HG03442 (cell line): ENCODE data around the gene DCAF12.
A peak's percentile ranks its signal among the peaks of the same experiment; 100 is the strongest.

ENCODE experiments used
- ATAC-seq: cut with Tn5 transposase; IDR thresholded peaks from one replicate; pipeline ENCODE4 v1.9.1; 2021; ENCODE audit warnings: mild to moderate bottlenecking, moderate library complexity; ENCODE audit not compliant: unreplicated experiment

DCAF12 gene

DNA sequence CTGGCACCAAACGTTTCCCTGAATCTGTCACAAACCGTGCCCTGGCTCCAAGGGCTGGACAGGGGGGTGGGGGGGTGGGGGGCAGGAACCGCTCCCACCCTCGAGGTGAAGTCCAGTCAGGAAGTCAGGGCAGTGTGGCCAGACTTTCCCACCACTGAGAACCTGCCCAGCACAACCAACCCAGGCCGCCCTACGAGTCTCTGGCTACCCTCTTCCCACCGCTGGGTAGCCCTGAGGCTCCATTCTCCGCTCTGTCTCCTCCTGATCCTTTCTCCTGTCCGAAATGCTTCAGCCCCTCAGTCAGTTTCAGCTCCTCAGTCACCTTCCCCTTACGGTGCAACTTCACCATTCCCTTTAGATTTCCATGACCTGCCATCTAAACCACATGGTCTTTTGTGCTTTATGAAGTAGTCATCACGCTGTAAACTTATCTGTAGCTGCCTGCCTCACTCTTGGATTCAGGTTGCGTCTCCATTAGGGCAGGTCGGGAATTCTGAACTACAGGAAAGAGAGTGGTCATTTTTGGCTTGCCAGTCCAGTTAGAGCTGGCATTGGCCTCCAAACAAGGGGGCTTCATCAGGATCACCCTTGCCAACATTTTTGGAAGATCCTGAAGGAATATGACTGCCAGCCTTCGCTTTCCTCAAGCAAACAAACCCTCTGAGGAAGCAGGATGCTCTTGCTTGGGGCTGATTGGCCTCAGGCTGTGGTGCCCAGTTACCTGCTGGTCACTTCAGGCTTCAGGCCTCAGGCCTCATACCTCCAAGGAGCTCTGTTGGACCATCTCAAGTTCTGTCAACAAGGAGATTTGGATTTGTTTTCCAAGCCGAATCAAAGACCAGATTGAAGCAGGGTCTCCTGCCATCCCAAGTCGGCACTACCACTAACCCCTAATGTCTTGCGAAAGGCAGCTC lies 794 bp upstream of the DCAF12 start:
- no peak for ATAC-seq

DNA sequence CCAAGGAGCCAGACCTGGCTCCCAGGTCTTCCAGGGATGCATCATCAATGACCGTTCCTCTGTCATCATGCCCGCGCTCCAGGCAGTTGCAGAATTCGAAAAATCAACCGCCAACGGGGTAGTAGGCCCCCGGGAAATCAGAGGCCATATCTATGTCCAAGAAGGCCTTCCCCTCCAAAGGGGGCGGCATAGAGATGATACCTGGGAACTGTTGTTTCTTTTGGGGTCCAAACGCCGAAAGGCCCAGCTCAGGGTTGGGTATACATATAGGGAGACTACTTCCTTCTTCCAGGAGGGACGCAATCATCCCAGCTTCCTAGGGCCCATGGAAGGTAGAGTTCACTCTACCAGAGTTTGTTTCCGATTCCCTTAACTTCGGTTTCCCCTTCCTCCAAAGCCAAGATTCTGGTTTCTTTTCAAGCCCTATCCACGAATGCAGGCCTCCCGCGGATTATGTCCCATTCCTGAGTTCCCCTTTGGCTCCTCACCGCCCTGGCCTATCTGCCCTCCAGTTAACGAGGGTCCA lies 754 bp downstream of the DCAF12 start:
- ATAC-seq: no peak

DNA sequence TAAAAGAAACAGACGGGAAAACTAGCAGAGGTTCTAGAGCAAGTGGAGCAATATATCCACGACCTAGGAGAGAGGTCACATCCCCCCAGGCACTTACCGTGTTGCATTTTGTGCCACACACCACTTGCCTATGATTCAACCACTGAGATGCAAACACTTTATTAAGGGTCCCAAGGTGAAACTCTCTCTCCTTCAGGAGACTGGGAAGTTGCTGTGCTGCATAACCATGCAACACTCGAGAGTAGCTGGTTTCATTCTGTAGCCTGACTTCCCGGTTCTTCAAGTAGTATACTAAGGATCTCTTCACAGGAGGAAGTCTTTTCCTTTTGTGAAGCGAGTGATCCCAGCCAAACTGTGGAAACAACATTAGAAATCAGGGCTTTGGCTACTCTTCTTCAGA lies 1.6 kb downstream of the DCAF12 start:
- no peak for ATAC-seq

DNA sequence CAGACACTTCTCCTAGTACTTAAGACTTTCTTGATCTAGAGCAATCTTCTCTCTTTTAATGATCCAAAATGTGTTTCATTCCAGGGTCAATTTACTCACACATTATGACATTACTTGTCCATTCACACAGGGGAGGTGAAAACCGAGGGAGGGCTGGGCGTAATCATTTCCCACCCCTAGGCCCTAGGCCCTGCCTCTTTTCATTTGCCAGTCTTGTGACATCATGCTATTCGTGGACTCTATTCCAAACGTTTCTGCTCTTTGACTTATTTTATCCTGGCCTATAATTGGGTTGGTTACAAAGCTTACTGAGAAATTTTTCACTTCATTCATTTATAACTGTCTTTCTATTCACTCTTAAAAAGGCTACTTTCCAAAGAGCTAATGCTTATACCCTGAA lies 2.4 kb downstream of the DCAF12 start:
- ATAC-seq: no peak

DNA sequence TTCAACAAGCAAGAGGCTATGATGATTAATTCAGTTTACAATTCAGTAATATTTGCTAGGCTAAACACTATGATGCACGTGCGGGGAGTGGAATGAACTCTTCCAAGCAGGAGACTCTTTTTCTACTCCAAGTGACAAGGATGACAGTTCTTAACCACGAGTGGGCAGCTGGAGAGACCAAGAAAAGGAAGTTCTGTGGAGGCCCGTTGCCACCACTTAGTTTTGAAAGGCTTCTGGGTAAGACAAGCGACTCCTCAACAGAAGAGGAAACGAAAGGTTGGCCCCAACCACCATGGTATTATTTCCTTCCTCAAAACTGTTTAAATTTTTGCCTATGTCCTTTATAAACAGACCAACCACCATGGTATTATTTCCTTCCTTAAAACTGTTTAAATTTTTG lies 2.8 kb downstream of the DCAF12 start:
- no peak for ATAC-seq

DNA sequence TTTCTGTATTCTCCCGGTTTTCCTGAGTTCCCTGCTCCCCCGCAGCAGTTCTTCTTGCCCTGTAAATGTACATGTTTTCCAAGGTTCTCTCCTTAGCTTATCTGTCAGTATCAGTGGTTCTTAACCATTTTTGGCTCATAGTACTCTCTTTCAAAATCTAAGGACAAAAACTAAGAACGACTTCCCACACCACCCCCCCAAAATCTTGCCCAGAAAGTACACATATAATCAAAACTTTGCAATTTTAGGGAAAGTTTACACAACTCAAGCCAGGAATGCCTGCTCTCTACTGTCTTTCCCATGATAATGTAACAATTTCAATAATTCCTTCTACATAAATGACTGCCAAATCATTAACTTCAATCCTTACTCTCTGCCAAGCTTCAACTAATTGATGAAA lies 4.5 kb downstream of the DCAF12 start:
- ATAC-seq: no peak

DNA sequence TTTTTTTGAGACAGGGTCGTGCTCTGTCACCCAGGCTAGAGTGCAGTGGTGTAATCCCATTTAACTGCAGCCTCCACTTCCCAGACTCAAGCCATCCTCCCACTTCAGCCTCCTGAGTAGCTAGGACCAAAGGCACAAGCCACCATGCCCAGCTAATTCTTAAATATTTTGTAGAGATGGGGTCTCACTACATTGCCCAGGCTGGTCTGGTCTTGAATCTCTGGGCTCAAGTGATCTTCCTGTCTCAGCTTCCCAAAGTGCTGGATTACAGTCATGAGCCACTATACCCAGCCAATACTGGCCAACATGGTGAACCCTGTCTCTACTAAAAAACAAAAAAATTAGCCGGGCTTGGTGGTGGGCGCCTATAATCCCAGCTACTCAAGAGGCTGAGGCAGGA lies 6.8 kb downstream of the DCAF12 start:
- no peak for ATAC-seq

DNA sequence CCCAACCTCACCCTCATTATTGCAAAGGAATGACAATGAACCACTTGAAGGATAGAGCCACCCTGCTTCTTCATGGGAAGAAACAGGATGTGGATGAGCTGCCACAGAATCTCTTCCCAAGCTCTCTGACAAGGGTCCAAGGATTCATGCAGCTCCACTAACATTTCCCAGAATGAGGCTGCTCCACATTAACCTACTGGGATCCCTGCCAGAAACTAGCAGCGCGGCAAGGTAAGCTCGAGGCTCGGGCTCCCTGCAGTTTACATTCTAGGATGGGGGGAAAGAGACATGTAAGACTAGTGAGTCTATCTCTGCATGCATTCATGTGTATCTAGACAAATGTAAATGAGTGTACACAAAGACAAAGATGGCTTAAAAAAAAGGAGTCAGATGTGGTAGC lies 12.1 kb downstream of the DCAF12 start:
- no peak for ATAC-seq

DNA sequence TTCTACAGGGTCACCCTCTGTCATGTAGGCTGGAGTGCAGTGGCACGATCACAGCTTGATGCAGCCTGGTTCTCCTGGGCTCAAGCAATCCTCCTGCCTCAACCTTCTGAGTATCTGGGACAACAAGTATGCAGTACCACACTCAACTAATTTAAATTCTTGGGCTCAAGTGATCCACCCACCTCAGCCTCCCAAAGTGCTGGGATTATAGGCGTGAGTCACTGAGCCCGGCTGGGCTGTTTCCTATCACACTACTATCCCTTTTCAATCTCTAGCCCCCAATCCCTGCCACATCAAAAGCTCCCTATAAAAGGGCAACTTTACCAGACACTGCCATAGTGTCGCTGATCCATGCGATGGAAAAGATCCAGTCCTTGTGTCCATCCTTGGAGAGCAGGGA lies 20.4 kb downstream of the DCAF12 start:
- no peak for ATAC-seq

DNA sequence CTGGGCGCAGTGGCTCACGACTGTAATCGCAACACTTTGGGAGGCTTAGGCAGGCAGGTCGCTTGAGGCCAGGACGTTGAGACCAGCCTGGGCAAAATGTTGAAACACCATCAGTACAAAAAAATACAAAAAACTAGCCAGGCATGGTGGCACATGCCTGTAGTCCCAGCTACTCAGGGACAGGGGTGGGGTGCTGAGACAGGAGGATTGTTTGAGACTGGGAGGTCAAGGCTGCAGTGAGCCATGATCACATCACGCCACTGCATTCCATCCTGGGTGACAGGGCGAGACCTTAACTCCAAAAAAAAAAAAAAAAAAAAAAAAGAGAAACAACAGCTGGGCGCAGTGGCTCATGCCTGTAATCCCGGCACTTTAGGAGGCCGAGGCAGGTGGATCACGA lies 23.7 kb downstream of the DCAF12 start:
- no peak for ATAC-seq

DNA sequence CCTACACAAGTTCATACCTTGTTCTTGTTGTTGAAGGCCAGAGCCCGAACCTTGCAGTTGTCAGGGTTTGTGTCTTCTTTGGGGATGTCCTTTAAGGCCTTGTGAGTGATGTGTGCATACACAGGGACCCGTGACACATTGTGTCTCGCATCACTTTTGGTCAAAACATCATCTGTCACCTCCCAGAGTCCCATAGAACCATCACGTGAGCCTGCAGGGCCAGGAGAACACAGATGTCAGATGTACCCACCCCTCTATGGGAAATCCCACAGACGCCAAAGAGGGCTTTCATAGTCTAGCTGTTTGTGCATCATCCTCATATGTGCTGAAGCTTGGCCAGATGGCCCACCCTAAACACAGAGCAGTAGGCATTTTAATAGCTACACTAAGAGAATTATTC lies 28.2 kb downstream of the DCAF12 start:
- ATAC-seq: peak; percentile 38

DNA sequence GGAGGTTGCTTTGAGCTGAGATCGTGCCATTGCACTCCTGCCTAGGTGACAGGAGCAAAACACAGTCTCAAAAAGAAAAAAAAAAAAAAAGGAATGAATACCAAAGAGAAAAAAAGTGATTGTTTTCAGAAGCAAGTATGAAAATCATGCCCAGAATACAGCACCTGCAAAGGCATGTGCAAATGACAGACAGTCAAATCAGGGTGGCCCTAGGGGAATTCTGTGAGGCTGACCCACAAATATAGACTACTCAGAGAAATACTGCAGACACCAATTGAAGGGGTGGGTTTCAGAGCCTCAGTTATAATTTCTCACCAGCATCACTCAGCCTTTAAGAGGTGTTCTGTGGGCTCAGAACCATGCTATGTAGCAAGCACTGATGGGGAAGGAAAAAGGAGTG lies 28.6 kb downstream of the DCAF12 start:
- peak; percentile 46 for ATAC-seq

DNA sequence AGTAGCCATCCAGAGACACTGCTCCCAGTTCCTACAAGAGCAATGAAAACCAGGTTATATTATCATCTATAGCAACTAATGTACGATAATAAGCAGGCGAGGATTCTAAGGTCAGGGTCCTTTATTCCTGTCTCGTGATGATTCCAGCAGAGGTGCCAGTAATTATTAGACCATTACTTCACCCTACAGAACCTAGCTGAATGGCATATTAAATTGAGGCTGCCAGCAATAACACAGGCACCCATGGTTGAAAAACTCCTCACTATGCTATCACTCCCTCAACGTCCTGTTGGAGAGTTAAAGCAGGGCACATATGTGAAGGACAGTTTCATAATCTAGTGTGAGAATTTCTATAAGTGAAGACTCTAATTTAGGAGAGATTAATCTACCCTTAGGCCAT lies 29.7 kb downstream of the DCAF12 start:
- no peak for ATAC-seq

DNA sequence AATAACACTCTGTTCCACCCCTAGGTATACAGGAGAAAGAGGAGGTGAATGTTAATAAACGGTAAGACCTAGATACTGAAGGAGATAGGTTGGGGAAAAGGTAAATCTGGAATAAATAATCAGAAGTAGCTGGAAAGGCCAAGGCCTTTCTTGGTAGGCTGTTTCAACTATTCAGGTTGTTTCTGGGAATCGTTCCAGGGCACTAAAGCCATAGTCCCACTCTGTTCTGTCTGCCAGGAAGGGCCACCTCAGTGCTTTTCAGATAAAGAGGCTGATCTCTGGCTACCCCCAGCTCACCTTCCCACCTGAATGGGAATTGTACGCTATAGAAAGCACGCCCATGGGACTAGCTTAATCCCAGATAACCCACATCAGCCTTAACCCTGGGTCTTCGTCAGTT lies 32.9 kb downstream of the DCAF12 start:
- ATAC-seq: no peak

DNA sequence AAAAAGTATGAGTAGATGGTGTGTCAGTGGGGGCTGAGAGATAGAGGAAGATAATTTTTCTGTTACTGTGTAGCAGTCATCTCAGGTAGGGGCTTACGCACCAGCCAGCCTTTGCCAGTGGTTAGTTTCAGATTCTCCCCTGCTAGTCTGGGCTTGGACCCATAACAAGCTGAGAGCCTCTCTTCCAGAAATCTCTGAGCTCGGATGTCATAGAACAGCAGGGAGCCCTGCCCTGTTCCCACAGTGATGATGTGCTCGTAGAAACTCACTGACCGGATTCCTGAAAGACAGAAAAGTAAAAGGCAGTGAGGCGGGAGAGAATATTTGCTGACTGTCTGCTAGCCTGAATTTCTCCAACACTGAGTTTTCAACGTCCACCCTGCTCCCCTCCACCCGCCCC lies 37.2 kb downstream of the DCAF12 start:
- no peak for ATAC-seq

DNA sequence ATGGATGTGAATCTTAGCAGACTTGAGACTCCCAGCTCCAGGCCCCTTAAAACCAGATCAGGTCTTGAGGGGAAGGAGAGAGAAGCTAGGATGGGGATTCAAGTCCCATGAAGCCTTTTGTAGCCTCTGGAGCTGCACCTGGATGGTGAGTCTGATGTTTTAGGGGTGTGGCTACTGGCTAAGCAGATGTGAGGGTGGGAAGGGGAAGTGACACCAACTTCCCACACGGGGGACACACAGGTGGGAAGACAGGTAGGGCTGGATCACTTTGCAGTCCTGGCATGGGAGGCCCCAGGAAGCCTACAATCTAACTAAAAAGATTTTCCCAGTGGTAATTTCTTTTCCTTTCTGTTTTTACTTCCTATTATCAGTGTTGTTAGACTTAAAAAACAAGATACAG lies 39.1 kb downstream of the DCAF12 start:
- no peak for ATAC-seq

DNA sequence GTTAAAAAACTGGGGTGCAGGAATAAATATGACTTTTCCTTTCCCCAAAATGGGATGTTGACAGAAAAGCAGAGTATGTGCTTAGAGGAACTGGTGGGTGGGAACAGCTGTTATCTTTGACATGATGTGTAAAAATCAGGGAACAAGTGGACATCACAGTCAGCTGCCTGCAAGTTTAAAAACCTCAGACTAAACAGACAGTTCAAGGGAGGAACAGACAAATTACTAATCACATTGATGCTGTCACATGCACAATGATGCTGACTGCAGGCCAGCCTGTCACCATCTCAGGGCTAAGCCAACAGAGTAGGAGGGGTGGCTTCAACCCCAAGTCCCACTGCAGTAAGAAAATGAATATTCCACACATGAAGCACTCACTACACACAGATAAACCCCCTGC lies 39.6 kb downstream of the DCAF12 start:
- no peak for ATAC-seq

DNA sequence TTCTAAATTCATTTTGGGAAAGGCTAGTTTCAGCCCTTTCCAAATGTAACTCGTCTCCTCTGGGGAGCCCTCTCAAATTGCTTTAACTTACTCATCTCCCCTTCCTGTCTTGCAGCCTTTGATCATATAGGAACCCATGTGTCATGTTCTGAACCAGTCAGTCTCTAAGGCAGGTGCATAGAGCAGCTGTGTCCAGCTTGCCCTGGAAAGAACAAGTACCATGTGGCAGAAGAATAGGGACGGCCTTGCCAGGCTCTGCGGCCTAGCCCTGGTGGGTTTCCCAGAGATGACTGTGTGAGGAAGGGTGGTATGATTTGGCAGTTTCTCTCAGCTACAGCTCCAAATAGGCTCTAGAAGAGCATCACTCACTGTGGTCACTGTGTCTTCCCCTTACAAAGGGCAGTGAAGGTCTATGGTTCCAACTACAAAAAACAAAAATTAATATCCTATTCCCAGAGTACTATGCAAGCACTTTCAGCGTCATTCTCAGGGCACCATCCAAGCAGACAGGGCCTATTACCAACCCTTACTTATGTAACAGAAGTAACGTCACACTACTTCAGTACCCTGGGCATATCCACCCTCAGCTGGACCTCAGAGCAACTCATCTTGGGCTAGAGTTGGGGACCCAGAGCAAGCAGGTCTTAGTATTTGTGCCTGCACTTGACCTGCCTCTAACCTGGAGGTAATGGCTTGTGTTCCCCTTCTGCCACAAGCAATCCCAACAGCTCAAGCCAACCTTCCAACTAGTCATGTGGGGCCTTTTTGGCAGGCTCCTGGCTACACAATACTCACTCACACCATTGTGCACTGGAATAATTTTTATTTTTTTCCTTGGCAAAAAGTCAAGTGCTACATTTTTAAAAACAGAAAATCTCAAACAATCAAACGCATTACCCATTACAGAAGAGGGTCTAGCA lies 40.7 kb downstream of the DCAF12 start:
- no peak for ATAC-seq

DNA sequence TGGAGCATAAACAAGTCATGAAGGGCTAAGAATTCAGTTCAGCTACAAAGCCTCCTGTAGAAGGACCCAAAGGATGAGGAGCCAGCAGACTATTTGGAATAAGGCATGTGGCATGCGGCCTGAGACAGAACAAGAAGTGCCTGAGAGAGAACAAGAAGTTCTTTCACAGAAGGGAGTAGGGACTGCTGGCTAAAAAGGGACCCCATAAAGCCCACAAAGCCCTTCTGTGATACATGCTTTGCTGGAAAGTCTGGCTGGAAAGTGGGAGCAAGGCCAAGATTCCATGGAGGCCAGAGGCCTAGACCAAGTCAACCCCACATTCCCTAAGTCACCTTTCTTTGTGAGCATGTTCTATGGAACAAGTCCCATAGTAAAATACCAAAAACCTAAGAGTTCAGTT lies 41.9 kb downstream of the DCAF12 start:
- no peak for ATAC-seq

DNA sequence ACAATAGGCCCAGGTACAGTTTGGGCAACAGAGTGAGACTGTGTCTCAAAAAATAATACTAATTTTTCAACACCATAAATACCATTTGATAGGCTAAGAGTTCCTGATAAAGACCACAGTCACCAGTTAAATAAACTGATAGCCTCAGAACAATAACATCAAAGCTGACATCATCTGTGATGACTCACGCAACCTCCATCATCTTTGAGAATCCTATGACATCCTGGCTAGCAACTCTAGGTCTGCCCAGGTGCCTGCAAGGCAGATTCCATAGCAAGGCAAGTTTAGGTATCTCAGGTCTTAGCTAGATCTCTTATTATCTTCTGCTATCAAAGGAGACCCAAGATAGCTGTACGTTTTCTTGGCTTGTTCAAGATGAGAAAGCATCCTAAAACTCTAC lies 47.3 kb downstream of the DCAF12 start:
- ATAC-seq: no peak

DNA sequence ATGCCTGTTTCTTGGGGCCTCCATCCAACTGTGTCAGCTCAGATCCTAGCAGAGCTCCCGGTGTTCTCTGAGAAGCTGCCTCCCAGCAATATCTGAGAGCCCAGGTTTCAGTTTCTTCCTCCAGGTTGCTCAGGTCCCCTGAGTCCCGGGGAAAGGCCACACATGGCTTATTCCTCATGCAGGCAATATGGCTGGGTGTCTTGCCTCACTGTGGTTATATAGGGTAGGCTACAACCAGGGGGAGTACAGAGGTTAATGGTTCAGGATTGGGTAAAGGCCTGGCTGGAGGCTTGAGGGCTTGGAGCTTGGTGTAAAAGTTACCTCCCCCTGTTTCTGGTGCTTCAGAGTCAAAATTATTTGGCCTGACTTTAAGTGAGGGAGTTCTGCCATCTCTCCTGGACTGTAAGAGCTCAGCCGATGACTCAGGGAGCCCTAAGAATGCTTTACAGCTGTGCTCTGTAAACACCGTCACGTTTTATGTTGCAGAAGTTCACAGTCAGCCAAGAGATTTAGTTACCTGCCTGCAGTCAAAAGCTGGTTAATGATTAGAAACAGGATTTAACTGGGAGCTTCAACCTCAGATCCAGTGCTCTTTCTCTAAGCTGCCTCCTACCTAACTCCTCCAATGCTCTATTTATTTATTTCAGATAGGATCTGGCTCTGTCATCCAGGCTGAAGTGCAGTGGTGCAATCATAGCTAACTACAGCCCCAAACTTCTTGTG lies 53.5 kb downstream of the DCAF12 start:
- no peak for ATAC-seq
